CD14-positive monocyte (primary cell): Measurements from ENCODE around the gene SDR39U1. TPM values are rescaled to one million over a fixed set of nuclear protein-coding genes. Genes with fewer than 3 reads are reported as not detected.
A peak's percentile ranks its signal among the peaks of the same experiment; 100 is the strongest.

Source experiments
- DNase-seq, 3 donors: peaks; one replicate each; pipeline ENCODE4 v3.0.0-alpha.2; 2011 to 2022
- H2AFZ ChIP-seq: 2 replicates; pipeline ENCODE4 v1.6.0; 2012; ENCODE audit warnings: mild to moderate bottlenecking, low read depth, low read length, inconsistent platforms; ENCODE audit not compliant: insufficient read depth, poor library complexity, severe bottlenecking
- H3K27ac ChIP-seq, 2 donors: 1 replicate in 1 of 2; 2 replicates in 1 of 2; pipeline ENCODE4 v1.5.1; 2012 to 2013; ENCODE audit warnings: low read length in 2 of 2, control low read depth in 1 of 2, inconsistent platforms in 1 of 2, low read depth in 1 of 2, mild to moderate bottlenecking in 1 of 2
- H3K27me3 ChIP-seq, 2 donors: one replicate each; pipeline versions ENCODE4 v1.6.0 to v1.6.1; 2011 to 2013; ENCODE audit warnings: low read length in 2 of 2; ENCODE audit not compliant: control insufficient read depth in 2 of 2, insufficient read depth in 2 of 2
- H3K36me3 ChIP-seq, 2 donors: replicated peaks in 1 of 2; 1 replicate in 1 of 2; 2 replicates in 1 of 2; pipeline versions ENCODE4 v1.5.1 to v1.6.1; 2012 to 2013; ENCODE audit warnings: low read length in 2 of 2, control low read depth in 1 of 2, inconsistent platforms in 1 of 2, mild to moderate bottlenecking in 1 of 2; ENCODE audit not compliant: insufficient read depth in 2 of 2, control insufficient read depth in 1 of 2
- H3K4me1 ChIP-seq, 2 donors: 1 replicate in 1 of 2; 2 replicates in 1 of 2; pipeline versions ENCODE4 v1.5.1 to v1.6.1; 2012 to 2013; ENCODE audit warnings: low read length in 2 of 2, control low read depth in 1 of 2, inconsistent platforms in 1 of 2, mild to moderate bottlenecking in 1 of 2, moderate library complexity in 1 of 2; ENCODE audit not compliant: insufficient read depth in 2 of 2, control insufficient read depth in 1 of 2
- H3K4me2 ChIP-seq: replicated peaks from 2 replicates; pipeline ENCODE3; 2012; ENCODE audit warnings: low read length, moderate library complexity, mild to moderate bottlenecking; ENCODE audit not compliant: poor library complexity, severe bottlenecking; ENCODE audit errors: extremely low read depth
- H3K4me3 ChIP-seq, 3 experiments: fragments of 200-600 bp in 1 of 3; sonication (generic) in 1 of 3; replicated peaks in 1 of 3; 1 replicate in 2 of 3; 2 replicates in 1 of 3; pipeline ENCODE4 v1.5.1; 2011 to 2013; ENCODE audit warnings: low read length in 3 of 3, mild to moderate bottlenecking in 3 of 3, control low read depth in 2 of 3, low read depth in 2 of 3, inconsistent platforms in 1 of 3, moderate library complexity in 1 of 3
- H3K79me2 ChIP-seq: 2 replicates; pipeline ENCODE4 v1.6.0; 2012; ENCODE audit warnings: mild to moderate bottlenecking, control low read depth, inconsistent platforms, low read length, moderate library complexity; ENCODE audit not compliant: insufficient read depth
- H3K9ac ChIP-seq: 2 replicates; pipeline ENCODE4 v1.6.0; 2017; ENCODE audit warnings: low read length, mild to moderate bottlenecking; ENCODE audit not compliant: insufficient read depth, poor library complexity, severe bottlenecking
- H3K9me3 ChIP-seq, 2 donors: replicated peaks in 1 of 2; 1 replicate in 1 of 2; 2 replicates in 1 of 2; pipeline versions ENCODE4 v1.5.1 to v1.6.1; 2012 to 2013; ENCODE audit warnings: low read length in 2 of 2, control low read depth in 1 of 2; ENCODE audit not compliant: control insufficient read depth in 1 of 2, insufficient read depth in 1 of 2
- H4K20me1 ChIP-seq: 2 replicates; pipeline ENCODE4 v1.6.0; 2012; ENCODE audit warnings: mild to moderate bottlenecking, low read length, control low read depth, moderate library complexity; ENCODE audit not compliant: insufficient read depth
- H3K27ac Mint-ChIP-seq, 7 donors: one replicate each; pipeline ENCODE4 v1.8.0; 2020; ENCODE audit warnings: mild to moderate bottlenecking in 7 of 7, mixed read lengths in 7 of 7, moderate library complexity in 6 of 7, inconsistent platforms in 2 of 7
- H3K27me3 Mint-ChIP-seq, 3 donors: one replicate each; pipeline ENCODE4 v1.8.0; 2021 to 2022; ENCODE audit warnings: low read depth in 3 of 3, mild to moderate bottlenecking in 3 of 3, mixed read lengths in 3 of 3, moderate library complexity in 3 of 3, inconsistent platforms in 1 of 3
- H3K36me3 Mint-ChIP-seq, 2 donors: one replicate each; pipeline ENCODE4 v1.8.0; 2020; ENCODE audit warnings: mixed read lengths in 2 of 2, inconsistent platforms in 1 of 2, mild to moderate bottlenecking in 1 of 2
- H3K4me1 Mint-ChIP-seq: one replicate; pipeline ENCODE4 v1.8.0; 2020; ENCODE audit warnings: mild to moderate bottlenecking, mixed read lengths
- H3K4me3 Mint-ChIP-seq, 2 donors: one replicate each; pipeline ENCODE4 v1.8.0; 2020; ENCODE audit warnings: mild to moderate bottlenecking in 2 of 2, mixed read lengths in 2 of 2, moderate library complexity in 1 of 2
- H3K9me3 Mint-ChIP-seq, 7 donors: one replicate each; pipeline ENCODE4 v1.8.0; 2020 to 2022; ENCODE audit warnings: mixed read lengths in 7 of 7, mild to moderate bottlenecking in 6 of 7, moderate library complexity in 6 of 7, inconsistent platforms in 2 of 7
- WGBS: methylation state at CpG from one replicate; pipeline ENCODE4 v1.1.5; 2013; ENCODE audit warnings: missing lambda C conversion rate; ENCODE audit not compliant: insufficient coverage; 5-methylcytosine and 5-hydroxymethylcytosine counted together
- intact Hi-C, 2 donors: fragments of 100-400 bp; cut with micrococcal nuclease; formaldehyde crosslinking; loops; one replicate each; pipeline versions ENCODE4 v1.15.0 to v1.15.1; 2023
- polyA plus RNA-seq, 3 donors: library from polyadenylated mRNA; depleted of rRNA in 1 of 3; unstranded in 2 of 3; stranded (reverse) in 1 of 3; fragments of 300-500 nt in 2 of 3; fragments of >200 nt in 1 of 3; fragmentation: Illumina TruSeq in 2 of 3; gene quantifications; 1 replicate in 2 of 3; 2 replicates in 1 of 3; pipeline ENCODE4 v1.2.3, GENCODE V29; 2012 to 2021
- TF ChIP-seq, protein P1 (sequence below): fragments of 200-600 bp; IDR thresholded peaks from one replicate; pipeline ENCODE4 v1.8.0; 2022; ENCODE audit warnings: antibody characterized with exemption, mild to moderate bottlenecking

The SDR39U1 gene
- polyA plus RNA-seq, 3 donors, result 37.3 to 110 (median 39.2) TPM

DNA sequence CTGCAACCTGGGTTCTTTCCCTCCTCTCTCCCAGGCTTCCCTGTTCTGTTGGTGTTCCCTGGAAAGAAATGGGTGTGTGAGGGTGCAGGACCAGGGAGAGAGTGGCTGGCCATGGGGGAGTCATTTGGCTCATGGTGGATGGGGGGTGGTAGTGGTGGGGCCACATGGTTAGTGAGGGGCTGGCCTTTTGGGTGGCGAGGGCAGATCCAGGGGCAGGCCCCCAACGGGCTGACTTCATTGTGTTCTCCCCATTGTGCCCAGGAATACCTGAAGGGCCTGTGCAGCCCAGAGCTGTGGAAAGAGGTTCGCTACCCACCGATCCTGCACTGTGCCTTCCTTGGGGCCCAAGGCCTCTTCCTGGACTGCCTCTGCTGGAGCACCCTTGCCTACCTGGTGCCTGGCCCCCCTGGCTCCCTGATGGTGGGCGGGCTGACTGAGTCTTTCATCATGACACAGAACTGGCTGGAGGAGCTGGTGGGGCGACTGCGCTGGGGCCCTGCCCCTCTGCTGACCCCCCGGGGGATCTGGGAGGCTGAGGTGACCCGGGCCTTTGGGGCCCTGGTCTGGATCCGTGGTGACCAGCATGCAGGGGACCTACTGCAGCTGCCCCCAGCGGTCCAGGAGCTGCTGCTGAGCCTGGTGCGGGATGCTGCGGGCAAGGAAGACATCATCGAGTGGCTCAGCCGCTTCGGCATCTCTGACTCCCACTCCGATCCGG lies 34.8 kb downstream of the SDR39U1 start:
- 95% methylated on average over 18 of the region's 18 CpGs for WGBS
- Histone ChIP-seq H2AFZ (no peak overlapping the region), H3K27ac (no peak overlapping the region), H4K20me1 (no peaks in the 10 kb centered on the region), H3K36me3 (no peaks in the 10 kb centered on the region), H3K9ac (no peak overlapping the region), H3K4me3 (no peak overlapping the region), H3K9me3 (no peaks in the 10 kb centered on the region), H3K4me2 (no peak overlapping the region), H3K27me3 (no peaks in the 10 kb centered on the region), H3K79me2 (no peaks in the 10 kb centered on the region), H3K4me1 (no peaks in the 10 kb centered on the region)
- TF ChIP-seq, protein P1, sequence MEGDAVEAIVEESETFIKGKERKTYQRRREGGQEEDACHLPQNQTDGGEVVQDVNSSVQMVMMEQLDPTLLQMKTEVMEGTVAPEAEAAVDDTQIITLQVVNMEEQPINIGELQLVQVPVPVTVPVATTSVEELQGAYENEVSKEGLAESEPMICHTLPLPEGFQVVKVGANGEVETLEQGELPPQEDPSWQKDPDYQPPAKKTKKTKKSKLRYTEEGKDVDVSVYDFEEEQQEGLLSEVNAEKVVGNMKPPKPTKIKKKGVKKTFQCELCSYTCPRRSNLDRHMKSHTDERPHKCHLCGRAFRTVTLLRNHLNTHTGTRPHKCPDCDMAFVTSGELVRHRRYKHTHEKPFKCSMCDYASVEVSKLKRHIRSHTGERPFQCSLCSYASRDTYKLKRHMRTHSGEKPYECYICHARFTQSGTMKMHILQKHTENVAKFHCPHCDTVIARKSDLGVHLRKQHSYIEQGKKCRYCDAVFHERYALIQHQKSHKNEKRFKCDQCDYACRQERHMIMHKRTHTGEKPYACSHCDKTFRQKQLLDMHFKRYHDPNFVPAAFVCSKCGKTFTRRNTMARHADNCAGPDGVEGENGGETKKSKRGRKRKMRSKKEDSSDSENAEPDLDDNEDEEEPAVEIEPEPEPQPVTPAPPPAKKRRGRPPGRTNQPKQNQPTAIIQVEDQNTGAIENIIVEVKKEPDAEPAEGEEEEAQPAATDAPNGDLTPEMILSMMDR, result no peak
- intact Hi-C loops, result loop anchor here in 1 of 2 donors (5.0 kb wide), 1 partner anchor 35 kb away; no protein-coding TSS in a partner anchor
- no peak overlapping the region for H3K27ac Mint-ChIP-seq
- no peaks in the 10 kb centered on the region for H3K4me1 Mint-ChIP-seq
- H3K27me3 Mint-ChIP-seq, result peaks cover 2 to 4% (median 2%) of the 10 kb centered on the region in 3 donors
- no peaks in the 10 kb centered on the region for H3K36me3 Mint-ChIP-seq
- DNase-seq, result no peak
- no peaks in the 10 kb centered on the region for H3K9me3 Mint-ChIP-seq
- H3K4me3 Mint-ChIP-seq, result no peak overlapping the region

DNA sequence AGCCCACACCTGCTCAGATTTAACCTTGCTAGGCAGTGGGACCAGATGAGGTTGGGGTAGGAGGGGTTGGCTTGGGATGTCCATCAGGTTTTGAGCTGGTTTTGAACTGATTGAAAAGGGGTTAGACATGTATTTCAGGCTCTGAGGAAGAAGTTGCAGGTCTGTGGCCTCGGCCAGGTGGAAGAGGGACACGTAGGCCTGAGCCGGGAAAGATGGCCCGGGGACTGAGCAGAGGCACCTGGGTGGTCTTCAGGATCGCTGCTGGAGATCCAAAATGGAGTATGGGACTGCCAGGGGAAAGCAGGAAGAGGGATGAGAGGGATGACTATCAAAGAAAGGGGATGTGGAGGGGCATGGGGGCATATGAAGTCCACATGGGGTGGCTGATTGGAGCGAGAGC lies 36.2 kb downstream of the SDR39U1 start:
- WGBS, result 99% methylated on average over 6 of the region's 6 CpGs
- Histone ChIP-seq H3K9ac (no peak overlapping the region), H3K36me3 (no peaks in the 10 kb centered on the region), H3K9me3 (no peaks in the 10 kb centered on the region), H3K4me1 (no peaks in the 10 kb centered on the region), H3K4me3 (no peak overlapping the region), H3K27me3 (no peaks in the 10 kb centered on the region), H3K27ac (no peak overlapping the region), H4K20me1 (no peaks in the 10 kb centered on the region), H3K79me2 (no peaks in the 10 kb centered on the region), H3K4me2 (no peak overlapping the region), H2AFZ (no peak overlapping the region)
- intact Hi-C loops, result loop anchor here in 1 of 2 donors (5.0 kb wide), 1 partner anchor 34 kb away; no protein-coding TSS in a partner anchor
- Mint-ChIP-seq H3K4me3 (no peak overlapping the region), H3K27ac (peak overlapping the region in 1 of 7 donors; percentile 2), H3K9me3 (peaks cover 0 to 2% (median 0%) of the 10 kb centered on the region in 7 donors), H3K36me3 (no peaks in the 10 kb centered on the region), H3K27me3 (peaks cover 2 to 3% (median 2%) of the 10 kb centered on the region in 3 donors), H3K4me1 (no peaks in the 10 kb centered on the region)
- TF ChIP-seq, protein P1, result no peak
- no peak for DNase-seq
